GM18861 (cell line): ENCODE results near the gene FHL3.
"Not testable (repeated sequence)": the region's sequence is repeated elsewhere in the genome, so short reads cannot be mapped to it uniquely, and the experiment has no call there.

ENCODE experiments used
- ATAC-seq: cut with Tn5 transposase; IDR thresholded peaks from one replicate; pipeline ENCODE4 v1.9.1; 2021; ENCODE audit not compliant: unreplicated experiment

FHL3 gene

DNA sequence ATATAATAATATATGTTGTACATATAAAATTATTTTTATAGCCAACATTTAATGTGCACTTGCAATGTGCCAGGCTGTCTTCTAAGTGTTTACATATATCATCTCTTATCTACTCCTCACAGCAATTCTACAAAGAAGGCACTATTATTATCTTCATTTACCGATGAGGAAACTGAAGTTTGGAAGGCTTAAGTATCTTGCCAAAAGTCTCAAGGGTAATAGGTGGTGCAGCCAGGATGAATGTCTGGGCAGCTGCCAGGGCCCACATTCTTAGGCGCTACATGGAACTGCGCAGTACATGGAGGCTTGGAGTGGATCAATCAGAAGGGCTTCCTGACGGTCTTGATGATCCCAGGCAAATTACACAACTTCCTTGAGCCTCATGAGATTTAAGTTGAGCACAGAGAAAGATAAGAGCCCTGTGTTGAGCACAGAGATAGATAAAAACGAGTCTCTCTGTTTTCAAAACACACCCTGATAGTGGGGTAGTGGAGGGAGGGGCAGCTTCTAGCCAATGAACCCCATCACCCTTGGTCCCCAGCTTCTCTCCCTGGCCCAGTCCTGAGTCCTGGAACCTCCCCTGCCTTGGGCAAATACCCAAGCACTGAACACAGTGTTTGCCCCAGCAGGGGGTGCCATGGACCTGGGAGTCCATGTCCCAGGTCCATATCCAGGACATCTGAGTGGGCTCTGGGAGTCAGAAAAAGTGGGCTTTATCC, 32.1 kb upstream of the FHL3 start:
- no peak for ATAC-seq

DNA sequence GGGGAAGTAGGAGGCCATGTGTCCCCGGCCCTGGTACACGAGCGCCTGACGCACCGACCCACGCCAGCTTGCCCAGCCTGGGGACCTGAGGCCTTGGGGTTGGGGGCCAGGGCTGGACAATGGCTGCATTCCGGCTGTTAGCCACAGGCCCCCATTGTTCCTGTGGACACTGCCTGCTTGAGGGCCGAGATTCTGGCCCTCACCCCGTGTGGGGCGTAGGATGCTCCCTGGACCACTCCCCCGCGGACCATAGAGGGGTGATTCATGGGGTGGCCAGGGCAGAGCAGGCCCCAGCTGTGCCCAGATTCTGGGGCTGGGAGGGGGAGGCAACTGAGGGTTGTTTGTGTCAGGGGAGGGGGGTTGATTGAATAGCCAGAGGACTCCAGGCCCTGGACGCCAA, 29.6 kb upstream of the FHL3 start:
- ATAC-seq = no peak

DNA sequence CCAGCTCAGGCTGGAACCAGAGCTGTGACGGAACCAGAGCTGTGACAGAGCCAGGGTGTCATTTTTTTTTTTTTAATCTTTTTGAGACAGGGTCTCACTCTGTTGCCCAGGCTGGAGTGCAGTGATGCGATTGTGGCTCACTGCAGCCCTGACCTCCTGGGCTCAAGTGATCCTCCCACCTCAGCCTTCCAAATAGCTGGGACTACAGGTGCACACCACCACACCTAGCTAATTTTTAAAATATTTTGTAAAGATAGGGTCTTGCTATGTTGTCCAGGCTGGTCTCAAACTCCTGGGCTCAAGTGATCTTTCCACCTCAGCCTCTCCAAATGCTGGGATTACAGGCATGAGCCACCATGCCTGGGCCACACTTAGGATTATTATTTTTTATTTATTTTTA, 27.7 kb upstream of the FHL3 start:
- ATAC-seq = not testable (repeated sequence)

DNA sequence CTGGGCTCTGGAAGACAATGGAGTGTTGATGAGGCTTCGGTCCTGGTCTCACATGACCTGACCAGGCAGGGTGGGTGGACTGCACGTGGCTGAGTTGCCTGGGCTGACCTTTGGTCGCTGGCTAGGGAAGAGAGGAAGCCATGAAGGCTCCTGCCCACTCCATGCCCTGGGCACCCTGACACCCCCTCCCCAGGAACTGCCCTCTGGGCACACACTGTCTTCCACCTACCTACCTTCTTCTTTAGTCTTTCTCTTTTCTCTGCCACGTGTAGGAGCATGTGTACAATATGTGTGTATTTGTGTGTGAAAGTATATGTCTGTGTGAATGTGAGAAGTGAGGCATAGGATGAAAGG, 26.2 kb upstream of the FHL3 start:
- ATAC-seq = no peak

DNA sequence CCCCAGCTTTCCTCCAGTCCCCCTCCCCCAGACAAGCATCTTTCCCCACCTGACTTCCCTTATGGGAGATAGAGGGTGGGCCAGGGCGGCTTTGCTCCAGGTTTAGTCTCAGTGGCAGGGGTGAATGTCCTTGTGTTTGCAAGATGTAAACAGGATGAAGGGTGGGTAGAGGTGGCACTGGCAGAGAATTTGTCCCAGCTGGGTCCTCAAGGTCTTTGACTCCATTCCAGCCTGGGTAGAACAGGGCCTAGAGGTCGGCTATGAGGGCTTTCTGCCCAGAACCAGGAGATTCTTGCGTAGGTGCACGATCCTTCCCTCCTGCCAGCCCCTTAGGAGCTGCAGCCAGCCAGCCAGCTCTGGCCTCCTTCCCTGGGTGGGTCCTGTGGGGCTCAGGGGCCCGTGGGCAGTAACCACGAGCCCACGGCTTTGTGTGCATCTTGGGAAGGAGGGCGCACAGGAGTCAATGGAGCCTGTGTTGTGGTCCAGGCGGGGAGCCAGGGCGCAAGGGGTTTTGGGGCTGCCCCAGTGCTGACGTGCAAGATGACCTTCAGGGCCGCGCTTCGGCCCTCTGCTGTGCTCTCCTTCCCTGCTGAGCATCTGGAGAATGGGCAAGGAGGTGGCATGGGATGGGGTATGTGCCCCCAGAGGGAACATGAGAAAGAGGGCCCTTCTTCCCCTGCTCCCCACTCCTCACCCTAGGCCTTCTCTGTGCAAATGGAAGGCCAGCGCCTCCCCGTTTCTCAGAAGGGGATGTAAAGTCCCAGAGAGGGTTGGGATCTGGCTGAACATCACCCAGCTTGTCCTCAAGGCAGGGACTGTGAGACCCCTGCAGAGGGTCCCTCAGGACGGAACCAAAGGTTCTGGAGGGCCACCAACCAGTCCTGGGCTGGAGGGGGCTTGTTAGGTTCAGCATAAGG, 25.5 kb upstream of the FHL3 start:
- ATAC-seq = no peak

DNA sequence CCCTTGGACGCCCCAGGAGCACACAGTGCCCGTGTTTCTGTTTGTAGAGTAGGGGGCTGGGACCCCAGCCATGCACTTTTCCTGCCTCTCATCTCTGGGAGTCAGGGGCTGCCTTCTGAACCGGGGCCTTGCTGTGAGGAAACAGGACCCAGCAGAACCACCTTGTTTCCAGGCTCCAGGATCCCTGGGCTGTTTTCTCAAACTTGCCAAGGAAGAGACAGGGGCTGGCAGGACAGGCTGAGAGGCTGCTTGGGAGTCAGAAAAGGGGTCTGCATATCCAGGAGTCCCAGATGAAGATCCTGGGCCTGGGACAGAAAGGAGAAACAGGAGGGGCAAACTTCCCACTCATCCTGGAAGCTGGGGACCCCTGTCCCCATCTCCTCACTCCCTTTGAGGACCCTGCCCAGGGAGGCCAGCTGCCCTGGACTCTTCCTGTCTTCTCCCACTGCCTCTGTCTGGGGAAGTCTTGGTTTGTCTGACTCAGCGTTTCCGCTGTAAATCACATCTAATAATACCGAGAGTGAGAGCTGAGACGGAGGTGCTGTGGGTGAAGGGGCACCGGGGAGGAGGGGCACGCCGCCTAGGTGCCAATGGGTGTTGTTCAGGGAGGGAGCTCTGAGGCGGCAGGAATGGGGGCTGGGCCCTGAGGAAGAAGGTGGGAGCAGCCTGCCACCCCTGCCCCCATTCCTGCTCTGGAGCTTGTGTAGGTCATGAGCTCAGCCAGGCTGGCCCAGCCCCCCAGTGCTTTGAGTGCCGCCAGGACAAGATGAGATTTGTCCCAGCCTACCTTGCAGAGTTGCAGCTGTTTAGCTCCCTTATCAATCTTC, 24.6 kb upstream of the FHL3 start:
- no peak for ATAC-seq

DNA sequence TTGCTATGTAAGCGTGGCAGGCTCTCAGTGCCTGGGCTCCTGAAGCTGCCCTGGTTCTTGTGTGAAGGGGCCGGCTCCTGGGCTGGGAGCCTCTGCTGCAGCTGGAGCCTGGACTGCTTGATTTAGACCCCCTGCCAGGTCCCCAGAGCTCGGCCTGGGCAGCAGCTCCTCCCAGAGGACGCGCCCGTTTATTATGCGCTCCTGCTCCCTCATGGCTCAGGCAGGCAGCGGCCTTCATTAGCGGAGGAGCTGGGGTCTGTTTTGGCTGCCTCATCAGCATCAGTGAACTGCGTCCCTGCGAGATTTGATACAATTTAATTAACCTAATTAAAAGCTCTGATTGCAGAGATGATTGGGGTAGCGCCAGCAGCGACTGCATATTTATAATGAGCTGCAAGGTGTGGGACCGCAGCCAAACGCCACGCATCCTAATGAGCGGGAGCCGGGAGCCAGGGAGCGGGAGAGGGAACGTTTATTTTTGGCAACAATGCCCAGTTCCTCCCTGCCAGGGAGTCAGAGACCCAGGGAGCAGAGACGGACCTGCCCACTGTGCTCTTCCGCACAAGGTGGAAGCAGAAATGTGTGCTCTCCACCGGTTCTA, 23.9 kb upstream of the FHL3 start:
- no peak for ATAC-seq

DNA sequence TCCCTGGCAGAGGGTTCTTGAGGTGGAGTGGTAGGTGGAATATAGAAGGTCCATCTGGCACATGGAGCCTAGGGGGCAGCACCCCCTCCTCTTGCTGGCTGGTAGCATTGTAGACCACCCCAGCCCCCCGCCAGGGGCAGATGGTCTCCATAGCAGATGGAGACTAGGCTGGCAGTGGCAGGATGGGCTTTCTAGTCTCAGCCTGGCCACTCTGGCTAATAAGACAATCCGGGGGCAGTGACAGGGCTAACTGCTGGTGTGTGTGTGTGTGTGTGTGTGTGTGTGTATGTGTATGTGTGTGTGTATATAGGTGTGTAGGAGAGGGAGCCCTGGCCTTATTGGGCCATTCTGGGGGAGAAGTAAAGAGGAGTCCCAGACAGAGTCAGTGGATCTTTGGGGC, 23.4 kb upstream of the FHL3 start:
- ATAC-seq = peak; percentile 3

DNA sequence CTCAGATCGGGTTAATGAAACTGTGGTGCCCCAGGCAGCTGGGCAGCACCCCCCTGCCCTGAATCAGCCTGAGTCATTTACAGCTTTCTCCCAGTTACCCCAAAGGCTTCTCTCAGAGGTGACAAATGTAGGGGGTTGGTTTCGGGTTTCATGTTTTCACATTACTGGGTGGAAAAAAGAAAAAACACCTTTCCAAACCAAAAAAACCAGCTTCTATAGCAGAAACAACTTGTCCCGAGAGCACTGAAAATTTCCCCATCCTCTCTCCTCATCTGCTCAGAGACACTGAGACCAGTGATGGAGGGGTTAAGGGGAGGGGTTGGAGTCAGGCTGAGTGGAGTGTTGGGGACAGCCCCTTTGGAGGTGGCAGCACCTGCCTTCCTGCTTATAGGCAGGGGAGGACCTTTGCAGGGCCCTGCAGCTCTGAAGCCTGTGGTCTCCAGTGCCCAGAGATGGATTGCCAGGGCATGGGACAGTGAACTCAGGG, 22.8 kb upstream of the FHL3 start:
- ATAC-seq = peak; percentile 49

DNA sequence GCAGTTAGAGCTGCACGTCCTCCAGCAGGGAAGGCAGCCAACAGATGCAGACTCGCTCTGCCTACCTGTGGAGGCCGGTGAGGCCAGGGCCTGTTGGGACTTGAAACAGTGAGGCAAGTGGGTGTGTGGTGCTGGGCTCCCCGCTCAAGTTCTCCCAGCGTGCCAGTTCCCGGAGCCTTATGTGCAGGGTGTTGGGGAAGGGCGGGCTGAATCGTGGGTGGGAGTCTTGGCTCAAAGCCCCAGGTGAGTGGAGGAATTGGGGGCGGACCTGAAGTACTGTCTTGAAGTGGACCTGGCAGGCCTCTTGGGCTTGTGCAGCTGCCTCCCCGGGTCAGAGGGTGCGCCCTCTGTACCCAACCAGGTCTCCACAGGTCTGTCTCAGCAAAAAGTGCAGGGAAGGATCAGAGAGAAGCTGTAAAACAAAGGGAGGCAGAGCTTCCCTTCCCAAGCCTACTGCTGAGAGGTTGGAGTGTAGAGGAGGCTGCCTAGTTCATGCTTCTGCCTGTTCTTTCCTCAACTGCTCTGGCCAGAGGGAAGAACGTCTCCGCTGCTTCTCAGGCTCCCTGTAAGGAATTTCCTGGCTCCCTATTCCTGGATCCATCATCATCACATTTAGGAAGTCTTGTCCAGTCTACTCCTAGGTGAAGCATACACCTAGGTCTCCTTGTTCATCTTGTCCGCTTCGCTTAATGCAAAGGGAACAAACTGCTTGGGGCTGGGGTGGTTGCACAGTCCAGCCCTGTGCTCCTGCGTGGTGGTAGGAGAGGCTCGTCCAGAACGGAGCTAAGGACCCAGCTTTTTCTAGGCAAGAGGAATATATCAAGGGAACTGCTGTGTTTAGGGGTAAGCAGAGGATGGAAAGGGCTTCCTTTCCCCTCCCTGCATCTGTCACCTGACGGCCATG, 22.1 kb upstream of the FHL3 start:
- no peak for ATAC-seq

DNA sequence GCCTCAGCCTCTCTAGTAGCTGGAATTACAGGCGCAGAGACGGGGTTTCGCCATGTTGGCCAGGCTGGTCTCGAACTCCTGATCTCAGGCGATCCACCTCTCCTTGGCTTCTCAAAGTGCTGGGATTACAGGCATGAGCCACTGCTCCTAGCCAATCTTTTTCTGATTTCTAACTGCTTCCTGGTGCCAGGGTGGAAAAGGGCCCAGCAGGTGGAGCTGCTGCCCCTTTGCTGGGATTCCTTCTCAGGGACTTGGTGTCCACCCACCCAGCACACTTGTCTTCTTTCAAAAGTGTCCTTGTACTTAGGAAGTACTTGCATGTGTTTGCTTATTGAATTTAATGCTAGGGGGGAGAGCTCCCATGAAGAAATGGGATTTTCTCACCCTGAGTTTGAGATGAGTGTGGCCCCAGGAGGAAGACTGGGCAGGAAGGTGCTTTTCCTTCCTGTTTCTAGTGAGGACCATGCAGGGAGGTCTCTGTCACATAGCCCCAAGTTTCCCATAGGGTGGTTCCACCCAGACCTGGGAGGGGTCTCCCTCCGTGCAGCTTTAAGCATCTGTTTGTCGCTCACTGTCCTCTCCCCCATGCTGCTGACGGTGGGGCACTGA, 21.4 kb upstream of the FHL3 start:
- ATAC-seq = no peak

DNA sequence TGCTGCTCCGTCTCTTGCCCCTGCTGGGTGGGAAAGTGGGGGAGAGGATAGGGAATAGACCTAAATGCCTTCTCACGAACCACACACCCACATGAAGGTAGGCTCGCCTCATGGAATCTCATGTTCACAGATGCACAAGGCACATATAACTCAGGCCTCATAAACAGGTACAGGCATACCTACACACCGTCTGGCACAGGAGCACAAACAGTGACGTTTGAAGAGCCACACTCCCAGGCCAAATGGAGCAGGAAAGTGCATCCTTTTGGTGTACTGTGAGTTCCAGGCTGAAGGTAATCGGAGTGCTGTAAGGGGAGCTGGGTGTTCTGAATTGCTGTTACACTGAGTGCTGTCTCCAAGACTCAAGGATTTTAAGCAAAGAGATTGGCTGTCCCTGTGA, 20.4 kb upstream of the FHL3 start:
- ATAC-seq = no peak

DNA sequence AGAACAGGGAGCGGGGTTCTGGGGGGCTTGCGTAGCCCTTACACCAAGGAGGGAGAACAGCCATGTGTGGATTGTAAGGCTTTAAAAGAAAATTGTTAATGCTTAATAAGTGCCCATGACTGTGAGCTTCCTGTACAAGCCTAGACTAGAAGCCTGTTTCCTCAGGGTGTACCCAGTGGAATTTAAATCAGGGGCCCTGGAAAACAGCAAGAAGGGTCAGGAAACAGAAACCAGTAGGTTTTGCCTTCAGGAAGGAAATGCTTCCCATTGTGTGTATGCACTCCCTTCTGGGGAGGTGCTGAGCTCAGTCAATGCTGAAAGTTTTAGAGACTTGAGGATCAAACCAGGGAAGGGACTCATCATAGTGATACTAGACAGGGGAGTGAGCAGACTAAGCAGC, 19.9 kb upstream of the FHL3 start:
- no peak for ATAC-seq

DNA sequence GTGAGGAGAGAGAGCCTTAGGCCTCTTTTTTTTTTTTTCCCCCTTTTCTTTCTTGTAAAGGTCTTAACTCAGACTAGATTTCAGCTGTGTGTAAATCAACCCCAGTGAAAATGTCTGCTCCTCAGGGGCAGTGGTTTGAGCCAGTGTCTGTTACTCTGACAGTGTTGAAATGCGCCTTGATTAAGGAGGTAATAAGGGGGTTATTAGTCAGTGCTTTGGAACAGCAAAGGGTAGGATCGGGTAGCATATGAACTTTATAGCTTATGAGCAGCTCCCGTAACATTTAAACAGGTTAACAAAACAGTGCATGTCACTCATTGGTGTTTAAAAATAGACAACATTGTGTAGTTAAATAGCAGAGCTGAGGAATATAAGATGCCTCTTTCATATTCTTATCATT, 17.5 kb upstream of the FHL3 start:
- no peak for ATAC-seq

DNA sequence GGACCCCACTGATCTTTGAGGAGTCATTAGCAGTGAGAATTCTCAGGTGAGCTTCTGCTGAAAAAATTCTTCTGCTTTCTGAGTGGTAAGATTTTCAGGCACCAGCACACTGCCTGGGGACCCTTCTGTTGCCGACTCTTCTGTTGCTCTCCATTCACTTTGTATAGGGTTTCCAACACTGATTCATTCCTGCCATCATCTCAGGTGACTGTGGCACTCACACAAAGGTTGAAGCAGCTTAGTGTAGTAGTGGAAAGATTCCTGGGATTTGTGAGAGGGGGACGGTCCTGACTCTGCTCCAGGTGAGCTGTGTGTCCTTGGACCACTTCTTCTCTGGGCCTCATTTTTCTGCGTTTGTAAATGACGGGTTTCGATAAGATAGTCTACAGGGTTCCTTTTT, 16.7 kb upstream of the FHL3 start:
- no peak for ATAC-seq

DNA sequence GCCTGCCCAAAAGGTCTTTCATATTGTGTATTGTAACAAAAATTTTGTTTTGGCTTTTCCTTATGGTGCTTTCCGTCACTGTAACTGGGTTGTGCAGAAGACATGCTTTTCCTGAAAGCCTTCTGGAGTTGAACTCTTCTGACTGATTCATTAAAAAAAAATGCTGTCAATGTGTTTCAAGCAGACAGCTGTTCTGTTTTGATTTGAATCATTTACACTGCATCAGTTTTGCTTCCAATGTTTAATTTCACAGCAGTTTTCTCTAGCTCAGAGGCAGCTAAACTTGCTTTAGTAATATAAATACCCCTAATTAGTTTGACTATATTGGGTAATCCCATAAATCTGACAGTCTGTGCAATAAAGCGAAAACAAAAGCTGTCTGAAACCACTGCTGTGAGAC, 15.1 kb upstream of the FHL3 start:
- ATAC-seq = no peak

DNA sequence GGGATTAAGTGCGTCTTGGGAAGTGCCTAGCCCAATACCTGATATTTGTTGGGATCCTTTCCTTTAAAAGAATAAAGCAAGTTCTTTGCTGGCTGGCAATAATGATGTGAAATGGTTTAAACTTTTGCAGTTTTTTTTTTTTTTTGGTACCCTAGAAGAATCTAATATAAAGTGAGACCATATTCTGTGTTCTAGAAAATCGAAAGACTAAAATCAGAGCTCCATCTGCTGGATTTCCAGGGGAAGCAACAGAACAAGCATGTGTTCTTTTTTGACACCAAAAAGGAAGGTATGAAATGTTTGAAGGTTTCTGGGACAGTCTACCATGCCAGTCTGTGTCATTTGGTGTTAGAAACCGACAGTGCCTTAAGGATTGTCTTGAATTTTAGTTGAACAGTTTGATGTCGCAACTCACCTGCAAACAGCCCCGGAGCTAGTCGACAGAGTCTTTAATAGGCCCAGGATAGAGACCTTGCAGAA, 13.6 kb upstream of the FHL3 start:
- ATAC-seq = no peak

DNA sequence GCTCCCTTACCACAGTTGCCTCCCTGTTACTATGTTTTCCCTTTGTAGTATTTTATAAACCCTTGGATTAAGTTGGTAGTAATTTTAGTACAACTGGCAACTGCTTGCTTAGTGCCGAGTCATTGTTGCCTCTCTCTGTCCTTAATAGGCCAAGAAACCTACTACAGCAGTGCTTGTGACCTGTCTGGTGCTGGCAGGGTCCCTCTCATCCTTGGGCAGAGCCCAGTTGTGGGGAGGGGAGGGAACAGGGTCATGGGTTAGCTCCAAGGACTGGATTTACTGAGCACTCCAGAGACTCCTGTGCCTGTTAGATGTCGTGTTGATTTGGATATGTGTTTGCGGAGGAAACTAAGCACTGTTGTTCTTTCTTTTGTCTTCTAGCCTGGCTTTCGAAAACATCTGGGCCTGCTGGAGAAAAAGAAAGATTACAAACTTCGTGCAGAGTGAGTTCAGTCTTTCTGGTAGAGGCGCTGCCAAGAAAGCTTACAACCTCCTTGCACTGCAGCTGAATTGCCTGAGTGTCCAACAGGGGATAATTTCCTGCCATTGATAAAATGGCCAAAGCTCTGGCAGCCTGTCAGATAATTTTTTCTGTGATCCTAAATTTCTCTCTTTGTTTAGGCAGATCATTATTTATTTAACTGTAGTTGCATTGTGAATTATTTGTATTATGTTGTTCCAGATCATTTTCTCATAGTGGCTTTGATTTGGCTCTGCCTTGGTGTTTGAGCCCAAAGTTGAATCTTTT, 10.8 kb upstream of the FHL3 start:
- no peak for ATAC-seq
